Fibroblast of gingiva (primary cell): Measurements from ENCODE around the gene LILRB3.
A peak's percentile ranks its signal among the peaks of the same experiment; 100 is the strongest.
"Not testable (repeated sequence)": the region's sequence is repeated elsewhere in the genome, so short reads cannot be mapped to it uniquely, and the experiment has no call there.

Source experiments
- DNase-seq: peaks from one replicate; pipeline ENCODE4 v3.0.0-alpha.2; 2011; ENCODE audit warnings: low read depth

Gene LILRB3

GRCh38 chr19:54242234-54242633, 19.4 kb upstream of the LILRB3 start:
- not testable (repeated sequence) for DNase-seq

GRCh38 chr19:54240372-54241336, 17.8 kb upstream of the LILRB3 start:
- not testable (repeated sequence) for DNase-seq

- not testable (repeated sequence) for DNase-seq
Observed at GRCh38 chr19:54239491-54240371, 16.9 kb upstream of the LILRB3 start.

GRCh38 chr19:54233941-54234340, 11.1 kb upstream of the LILRB3 start:
- no peak for DNase-seq

- peak; percentile 33 for DNase-seq
Observed at GRCh38 chr19:54231077-54231931, 8.5 kb upstream of the LILRB3 start.

- no peak for DNase-seq
Observed at GRCh38 chr19:54230031-54230430, 7.2 kb upstream of the LILRB3 start.

- DNase-seq, result no peak
Observed at GRCh38 chr19:54229146-54229545, 6.3 kb upstream of the LILRB3 start.

- DNase-seq, result not testable (repeated sequence)
Observed at GRCh38 chr19:54224619-54225018, 1.8 kb upstream of the LILRB3 start.

- not testable (repeated sequence) for DNase-seq
Observed at GRCh38 chr19:54223937-54224281, 1.1 kb upstream of the LILRB3 start.

- not testable (repeated sequence) for DNase-seq
Observed at GRCh38 chr19:54223277-54223936, 600 bp upstream of the LILRB3 start.

- DNase-seq, result not testable (repeated sequence)
Observed at GRCh38 chr19:54221947-54222346, 860 bp downstream of the LILRB3 start.

GRCh38 chr19:54219702-54220101, 3.1 kb downstream of the LILRB3 start:
- not testable (repeated sequence) for DNase-seq

GRCh38 chr19:54218960-54219661, 3.7 kb downstream of the LILRB3 start:
- no peak for DNase-seq

GRCh38 chr19:54218259-54218658, 4.5 kb downstream of the LILRB3 start:
- DNase-seq, result no peak

- DNase-seq, result not testable (repeated sequence)
Observed at GRCh38 chr19:54217517-54218247, 5.1 kb downstream of the LILRB3 start.

- no peak for DNase-seq
Observed at GRCh38 chr19:54216869-54217268, 5.9 kb downstream of the LILRB3 start.

GRCh38 chr19:54214734-54215133, 8.1 kb downstream of the LILRB3 start:
- not testable (repeated sequence) for DNase-seq

- not testable (repeated sequence) for DNase-seq
Observed at GRCh38 chr19:54214217-54214616, 8.6 kb downstream of the LILRB3 start.

GRCh38 chr19:54211235-54211634, 11.6 kb downstream of the LILRB3 start:
- DNase-seq, result no peak
